Activated gamma-delta T cell (primary cell): ENCODE measurements around the gene AOAH.
"Not testable (repeated sequence)": the region's sequence is repeated elsewhere in the genome, so short reads cannot be mapped to it uniquely, and the experiment has no call there.

ENCODE experiments used
- DNase-seq: peaks from one replicate; lab custom pipeline; 2025; lab: John Stamatoyannopoulos, UW

Gene AOAH

GRCh38 chr7:36469236-36469635, 255.1 kb downstream of the AOAH start:
- no peak for DNase-seq

GRCh38 chr7:36468370-36469101, 255.8 kb downstream of the AOAH start:
- DNase-seq = no peak

DNA sequence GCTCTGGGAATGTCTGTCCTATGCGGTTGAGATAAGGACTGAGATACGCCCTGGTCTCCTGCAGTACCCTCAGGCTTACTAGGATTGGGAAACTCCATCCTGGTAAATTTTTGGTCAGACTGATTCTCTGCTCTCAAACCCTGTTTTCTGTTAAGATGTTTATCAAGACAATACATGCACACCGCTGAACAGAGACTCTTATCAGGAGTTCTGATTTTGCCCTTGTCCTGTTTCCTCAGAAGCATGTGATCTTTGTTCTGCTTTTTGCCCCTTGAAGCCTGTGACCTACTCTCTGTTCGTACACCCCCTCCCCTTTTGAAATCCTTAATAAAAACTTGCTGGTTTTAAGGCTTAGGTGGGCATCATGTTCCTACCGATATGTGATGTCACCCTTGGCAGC, 258.3 kb downstream of the AOAH start:
- DNase-seq = not testable (repeated sequence)

GRCh38 chr7:36464271-36464670, 260.0 kb downstream of the AOAH start:
- DNase-seq = no peak
